HG03342 (cell line): ENCODE data around the gene GRIK4.
"Not testable (repeated sequence)": the region's sequence is repeated elsewhere in the genome, so short reads cannot be mapped to it uniquely, and the experiment has no call there.

Experiments used
- ATAC-seq: cut with Tn5 transposase; IDR thresholded peaks from one replicate; pipeline ENCODE4 v1.9.1; 2021; ENCODE audit warnings: mild to moderate bottlenecking, moderate library complexity; ENCODE audit not compliant: unreplicated experiment

GRIK4 gene

GRCh38 chr11:120598517-120599257, 87.1 kb downstream of the GRIK4 start:
- no peak for ATAC-seq

DNA sequence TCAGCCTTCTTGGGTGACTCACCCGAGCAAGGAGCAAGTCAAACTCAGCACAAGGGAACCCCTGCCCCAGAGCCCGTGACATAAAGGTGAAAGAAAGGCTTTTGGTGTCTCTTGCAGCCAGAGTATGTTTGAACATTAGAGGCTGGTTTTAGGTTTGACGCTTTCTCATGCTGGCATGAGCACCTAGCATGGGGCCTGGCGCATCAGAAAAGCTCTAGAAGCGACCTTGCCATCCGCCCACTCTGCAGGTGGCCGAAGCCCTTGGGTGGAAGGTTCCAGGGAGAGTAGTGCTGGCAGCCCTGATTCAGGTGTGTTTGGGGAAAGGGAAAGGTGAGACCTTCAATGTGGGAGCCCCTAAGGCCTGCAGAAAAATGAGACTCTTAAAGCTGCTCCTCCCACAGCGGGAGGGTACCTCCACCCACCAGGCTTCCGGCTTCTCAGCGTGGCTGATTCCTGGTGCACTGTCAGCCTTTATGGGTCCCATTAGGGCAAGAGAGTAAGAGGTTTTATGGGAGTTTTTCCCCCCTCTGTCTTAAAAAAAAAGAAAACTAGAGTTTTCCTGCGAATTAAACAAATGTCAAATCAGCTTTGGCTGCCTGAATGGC, 88.4 kb downstream of the GRIK4 start:
- no peak for ATAC-seq

DNA sequence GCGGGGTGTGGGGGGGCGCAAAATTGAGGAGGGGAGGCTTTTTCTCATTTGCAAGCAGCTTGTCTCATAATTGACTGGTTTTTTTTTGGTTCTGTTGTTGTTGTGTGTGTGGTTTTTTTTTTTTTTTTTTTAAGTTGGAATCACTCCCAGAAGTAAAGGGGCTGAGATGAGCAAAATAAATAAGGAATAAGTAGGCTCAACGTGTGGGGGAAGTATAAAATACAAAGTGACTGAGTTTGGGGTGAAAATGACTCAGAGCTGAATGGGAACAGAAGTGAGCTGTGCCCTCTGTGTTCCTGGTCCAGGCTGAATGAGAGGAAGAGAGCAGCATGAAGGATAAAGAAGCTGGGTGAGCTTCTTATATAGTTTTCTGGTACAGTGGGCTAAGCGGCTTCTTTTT, 90.0 kb downstream of the GRIK4 start:
- no peak for ATAC-seq

DNA sequence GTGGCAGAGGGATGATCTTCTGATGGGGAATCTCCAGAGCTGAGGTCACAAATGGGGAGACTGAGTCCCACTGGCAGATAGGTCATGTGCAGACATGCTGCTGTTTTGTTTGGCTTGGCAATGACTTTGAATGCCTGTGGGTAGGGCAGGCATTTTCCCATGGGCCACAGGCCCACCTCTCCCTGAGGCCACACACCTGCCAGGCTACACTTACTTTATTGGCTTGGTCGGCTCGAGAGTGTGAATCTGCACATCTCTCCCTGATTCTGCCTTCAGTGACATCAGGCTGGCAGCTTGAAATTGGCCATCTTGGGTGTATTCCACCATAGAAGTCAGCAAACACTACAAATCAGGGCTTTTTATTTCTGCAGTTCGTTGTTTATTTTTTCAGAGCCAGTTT, 91.5 kb downstream of the GRIK4 start:
- ATAC-seq = no peak

GRCh38 chr11:120605469-120605868, 93.9 kb downstream of the GRIK4 start:
- ATAC-seq = no peak

DNA sequence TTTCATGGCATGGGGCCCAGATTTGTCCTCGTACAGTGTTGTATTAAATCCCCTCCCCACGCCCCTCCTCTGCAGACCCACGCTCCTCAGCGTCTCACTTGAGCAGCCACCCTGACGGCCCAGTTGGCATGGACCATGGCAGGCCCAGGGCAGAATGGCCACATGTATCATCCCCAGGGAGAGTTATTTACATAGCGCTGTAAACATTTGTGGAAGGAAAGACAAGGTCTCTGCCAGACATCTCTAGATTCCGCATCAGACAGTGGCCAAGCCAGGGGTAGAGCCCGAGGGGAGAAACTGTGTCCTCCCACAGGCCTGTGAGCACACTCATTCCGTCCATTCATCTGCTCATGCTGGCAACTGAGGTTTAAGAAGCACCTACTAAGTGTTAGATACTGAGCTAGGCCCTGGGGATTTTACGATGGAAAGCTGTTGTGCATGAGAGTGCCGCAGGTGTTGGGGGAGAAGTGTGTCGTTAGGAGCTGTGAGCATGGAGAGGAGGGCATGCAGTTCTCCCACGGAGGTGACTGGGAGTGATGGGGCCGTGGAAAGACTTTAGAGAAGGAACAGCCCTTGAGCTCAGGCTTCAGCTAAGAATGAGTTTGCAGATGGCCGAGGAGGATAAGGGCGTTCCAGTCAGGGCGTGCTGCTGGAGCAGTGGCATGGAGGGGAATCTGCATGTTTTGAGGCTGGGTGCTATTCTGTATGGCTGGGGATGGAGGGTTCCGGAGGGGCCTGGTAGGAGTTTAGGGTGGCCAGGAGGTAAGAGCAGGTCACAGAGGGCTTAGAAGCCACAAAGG, 94.9 kb downstream of the GRIK4 start:
- no peak for ATAC-seq

- ATAC-seq = no peak
Measured at GRCh38 chr11:120608061-120608460, 96.5 kb downstream of the GRIK4 start.

DNA sequence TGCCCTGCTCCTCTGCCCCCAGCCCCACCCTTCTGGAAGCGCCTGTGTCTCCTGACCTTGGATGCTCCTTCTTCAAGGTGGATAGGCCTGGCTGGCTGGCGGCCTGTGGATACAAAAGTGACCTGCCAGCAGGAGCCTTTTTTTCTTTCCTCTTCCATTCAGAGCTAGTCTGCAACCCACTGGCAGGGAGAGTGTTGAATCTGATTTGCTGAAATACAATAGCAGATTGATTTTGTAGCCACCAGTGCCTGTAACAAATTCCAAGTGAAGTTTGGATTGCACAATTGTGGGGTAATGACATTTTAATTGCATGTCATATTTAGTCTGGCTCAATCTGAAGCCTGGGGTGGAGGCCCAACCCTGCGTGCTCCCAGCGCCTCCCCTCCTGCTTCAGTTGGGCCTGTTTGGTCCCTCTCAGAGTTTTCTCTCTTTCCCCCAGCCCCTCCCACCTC, 97.2 kb downstream of the GRIK4 start:
- ATAC-seq = no peak

DNA sequence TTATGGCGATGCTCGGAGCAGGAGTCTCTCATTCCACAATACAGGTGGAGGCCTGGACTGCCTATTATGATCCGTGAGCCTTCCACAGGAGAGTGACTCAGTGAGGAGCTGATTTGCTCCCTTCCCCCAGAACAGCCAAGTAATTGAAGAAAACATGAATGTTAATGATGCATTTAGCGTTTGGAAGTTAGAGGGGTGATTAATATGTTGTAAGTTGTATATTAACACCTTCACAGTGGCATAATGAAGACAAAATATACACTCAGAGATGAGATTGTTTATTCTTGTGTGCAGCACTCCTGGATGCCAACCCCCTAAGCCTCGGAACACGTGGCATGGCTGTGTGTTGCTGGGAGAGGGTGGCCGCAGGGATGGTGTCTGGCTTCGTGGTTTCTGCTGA, 98.6 kb downstream of the GRIK4 start:
- no peak for ATAC-seq

DNA sequence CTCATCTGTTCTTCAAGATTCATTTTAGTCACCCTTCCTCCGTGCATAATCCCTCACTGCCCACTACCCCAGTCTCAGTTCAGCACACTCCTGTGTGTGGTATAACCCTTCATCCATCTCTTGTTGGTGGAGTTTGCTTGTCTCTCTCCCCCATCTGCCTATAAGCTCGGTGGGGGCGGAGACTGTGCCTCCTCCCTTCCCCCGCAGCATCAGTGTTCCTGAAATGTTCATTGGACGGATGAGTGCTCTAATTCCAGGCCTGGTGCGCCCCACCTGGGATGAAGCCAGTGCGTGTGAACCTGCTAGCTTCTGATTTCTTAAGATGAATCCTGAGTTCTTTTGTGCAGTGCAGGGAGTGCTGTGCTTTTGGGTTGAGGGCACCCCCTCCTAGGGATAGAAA, 100.0 kb downstream of the GRIK4 start:
- no peak for ATAC-seq

- peak; percentile 87 for ATAC-seq
Measured at GRCh38 chr11:120612513-120613263, 101.1 kb downstream of the GRIK4 start.

- peak; percentile 68 for ATAC-seq
Measured at GRCh38 chr11:120613264-120614226, 102.0 kb downstream of the GRIK4 start.

GRCh38 chr11:120615391-120615790, 103.8 kb downstream of the GRIK4 start:
- ATAC-seq = no peak

DNA sequence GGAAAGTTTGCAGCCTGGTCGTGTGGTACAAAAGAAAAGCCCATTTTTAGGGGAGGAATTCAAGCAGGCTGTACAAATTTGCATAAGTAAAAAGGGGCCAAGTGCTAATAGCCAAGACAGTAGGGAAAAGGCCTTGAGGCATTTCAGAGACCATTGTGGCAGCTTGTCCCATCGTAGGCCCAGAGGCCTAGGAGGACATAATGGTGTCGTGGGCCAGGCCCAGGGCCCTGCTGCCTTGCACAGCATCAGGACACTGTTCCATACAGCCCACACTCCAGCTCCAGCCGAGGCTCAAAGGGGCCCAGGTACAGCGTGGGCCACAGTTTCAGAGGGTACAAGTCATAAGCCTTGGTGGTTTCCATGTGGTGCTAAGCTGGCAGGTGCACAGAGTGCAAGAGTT, 106.9 kb downstream of the GRIK4 start:
- ATAC-seq = no peak

DNA sequence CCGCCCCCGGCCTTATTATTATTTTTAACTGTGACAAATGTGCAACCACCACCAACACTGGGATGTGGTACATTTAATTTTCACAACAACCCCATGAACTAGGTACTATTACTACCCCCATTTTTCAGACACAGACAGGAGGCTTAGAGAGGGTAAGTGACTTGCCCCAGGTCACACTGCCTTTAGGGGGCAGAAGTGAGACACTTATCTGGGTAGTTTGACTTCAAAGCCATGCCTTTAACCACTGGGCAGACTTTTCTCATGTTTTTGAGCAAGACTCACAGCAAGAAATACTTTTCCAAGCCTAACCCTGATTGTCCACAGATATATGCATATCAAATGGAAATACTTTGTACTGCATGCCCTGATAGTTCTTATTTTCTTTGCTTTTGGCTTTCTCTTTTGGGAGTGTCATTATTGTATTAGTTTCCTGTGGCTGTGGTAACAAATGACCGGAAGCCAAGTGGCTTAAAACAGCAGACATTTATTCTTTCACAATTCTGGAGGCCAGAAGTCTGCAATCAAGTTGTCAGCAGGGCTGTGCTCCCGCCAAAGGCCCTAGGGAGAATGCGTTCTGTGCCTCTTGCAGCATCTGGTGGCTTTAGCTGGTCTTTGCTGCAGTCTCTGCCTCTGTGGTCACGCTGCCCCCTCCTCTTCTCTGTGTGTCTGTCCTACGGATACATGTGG, 110.8 kb downstream of the GRIK4 start:
- ATAC-seq = peak; percentile 44

- ATAC-seq = not testable (repeated sequence)
Measured at GRCh38 chr11:120624992-120625391, 113.4 kb downstream of the GRIK4 start.

DNA sequence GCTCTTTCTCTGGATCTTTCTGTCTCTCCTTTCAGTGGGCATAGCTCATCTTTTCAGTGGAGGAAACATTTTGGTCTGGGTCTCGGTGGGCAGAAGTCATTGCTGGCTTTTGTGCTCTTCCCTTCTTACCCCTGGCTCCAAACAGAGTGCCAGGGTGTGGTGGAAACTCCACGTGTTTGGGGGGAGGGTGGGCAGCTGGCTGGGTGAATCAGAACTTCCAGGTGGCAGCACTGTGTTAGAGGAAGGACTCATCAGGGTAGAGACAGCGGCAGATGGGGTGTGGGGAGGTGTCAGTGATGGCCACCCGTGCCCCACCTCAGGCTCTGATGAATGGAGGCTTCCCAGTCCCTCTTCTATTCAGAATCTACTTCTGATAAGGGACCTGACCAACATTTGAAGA, 114.0 kb downstream of the GRIK4 start:
- no peak for ATAC-seq

GRCh38 chr11:120626791-120627190, 115.2 kb downstream of the GRIK4 start:
- ATAC-seq = no peak
